ENCODE measurements around the gene CBR1. TPM values are rescaled to one million over a fixed set of nuclear protein-coding genes. Genes with fewer than 3 reads are reported as not detected.

Gene CBR1
- polyA plus RNA-seq, 1 donor from 2014 or later: 9.2 TPM

- H3K4me2 ChIP-seq (ENCODE audit: low read length): no peak overlapping the region
- no peaks in the 10 kb centered on the region for H3K9me2 ChIP-seq (ENCODE audit: insufficient read depth, low read length)
- no peaks in the 10 kb centered on the region for H3F3A ChIP-seq (ENCODE audit: insufficient read depth, low read length, poor library complexity, severe bottlenecking)
- no peak overlapping the region for H2AFZ ChIP-seq (ENCODE audit: low read depth, low read length)
- no peaks in the 10 kb centered on the region for H3K27me3 ChIP-seq (ENCODE audit: insufficient read depth, low read depth, low read length)
- no peak overlapping the region for H3K9ac ChIP-seq (ENCODE audit: low read length)
- H3K9me3 ChIP-seq (ENCODE audit: low read length): no peaks in the 10 kb centered on the region
- no peaks in the 10 kb centered on the region for H3K79me2 ChIP-seq (replicated peaks; ENCODE audit: insufficient read depth, low read length)
- H3K4me3 ChIP-seq (ENCODE audit: low read length): no peak overlapping the region
- no peak overlapping the region for H3K27ac ChIP-seq (ENCODE audit: low read length)
- no peaks in the 10 kb centered on the region for H4K20me1 ChIP-seq (ENCODE audit: insufficient read depth)
- H3K36me3 ChIP-seq (ENCODE audit: insufficient read depth, low read length): peaks cover 6% of the 10 kb centered on the region
- TF ChIP-seq TAF1 (IDR thresholded peaks at IDR 0.05; ENCODE audit: low read depth) (no peak), EZH2 (IDR thresholded peaks at IDR 0.05; ENCODE audit: borderline replicate concordance, insufficient read depth, low read length, poor library complexity, severe bottlenecking) (no peak), POLR2AphosphoS5 (IDR thresholded peaks at IDR 0.05) (no peak), REST (IDR thresholded peaks at IDR 0.05; ENCODE audit: borderline replicate concordance) (no peak), SMC3 (conservative IDR thresholded peaks at IDR 0.05; ENCODE audit: poor library complexity) (no peak), EP300 (conservative IDR thresholded peaks at IDR 0.05; ENCODE audit: poor library complexity, severe bottlenecking) (no peak), RAD21 (conservative IDR thresholded peaks at IDR 0.05) (no peak), CTCF (IDR thresholded peaks at IDR 0.05; ENCODE audit: poor library complexity, severe bottlenecking) (no peak), MXI1 (conservative IDR thresholded peaks at IDR 0.05; ENCODE audit: poor library complexity, severe bottlenecking) (no peak)
Measured at GRCh38 chr21:36045993-36046392, 23.8 kb upstream of the CBR1 start.

DNA sequence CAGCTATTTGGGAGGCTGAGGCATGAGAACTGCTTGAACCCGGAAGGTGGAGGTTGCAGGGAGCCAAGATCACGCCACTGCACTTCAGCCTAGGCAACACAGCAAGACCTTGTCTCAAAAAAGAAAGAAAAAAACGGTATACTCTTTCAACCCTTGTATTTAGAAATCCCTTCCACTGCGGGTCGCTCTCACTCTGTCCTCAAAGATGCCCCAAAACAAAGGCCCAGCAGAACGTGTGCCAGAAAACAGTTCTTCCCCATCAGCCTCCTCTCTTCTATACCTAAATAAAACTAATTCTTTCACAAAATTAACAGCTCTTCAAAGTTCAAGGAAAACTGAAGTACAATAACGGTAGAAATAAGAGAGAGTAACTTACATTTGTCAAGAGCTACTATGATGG is 22.7 kb upstream of the CBR1 start:
- no peaks in the 10 kb centered on the region for H3F3A ChIP-seq (ENCODE audit: insufficient read depth, low read length, poor library complexity, severe bottlenecking)
- H3K9ac ChIP-seq (ENCODE audit: low read length): no peak overlapping the region
- H4K20me1 ChIP-seq (ENCODE audit: insufficient read depth): no peaks in the 10 kb centered on the region
- TF ChIP-seq MXI1 (conservative IDR thresholded peaks at IDR 0.05; ENCODE audit: poor library complexity, severe bottlenecking): no peak
- no peak for TF ChIP-seq EP300 (conservative IDR thresholded peaks at IDR 0.05; ENCODE audit: poor library complexity, severe bottlenecking)
- no peak for TF ChIP-seq REST (IDR thresholded peaks at IDR 0.05; ENCODE audit: borderline replicate concordance)
- TF ChIP-seq EZH2 (IDR thresholded peaks at IDR 0.05; ENCODE audit: borderline replicate concordance, insufficient read depth, low read length, poor library complexity, severe bottlenecking): no peak
- H3K9me3 ChIP-seq (ENCODE audit: low read length): no peaks in the 10 kb centered on the region
- H3K4me3 ChIP-seq (ENCODE audit: low read length): no peak overlapping the region
- peaks cover 6% of the 10 kb centered on the region for H3K36me3 ChIP-seq (ENCODE audit: insufficient read depth, low read length)
- no peak overlapping the region for H2AFZ ChIP-seq (ENCODE audit: low read depth, low read length)
- no peaks in the 10 kb centered on the region for H3K79me2 ChIP-seq (replicated peaks; ENCODE audit: insufficient read depth, low read length)
- H3K27ac ChIP-seq (ENCODE audit: low read length): no peak overlapping the region
- H3K4me2 ChIP-seq (ENCODE audit: low read length): no peak overlapping the region
- no peaks in the 10 kb centered on the region for H3K9me2 ChIP-seq (ENCODE audit: insufficient read depth, low read length)
- no peaks in the 10 kb centered on the region for H3K27me3 ChIP-seq (ENCODE audit: insufficient read depth, low read depth, low read length)
